Stimulated activated CD4-positive, alpha-beta T cell treated with anti-CD3 and anti-CD28 coated beads, Interleukin-1b, Interleukin-23, amount 100 ng/mL, for 1 hour (primary cell): Measurements from ENCODE around the gene NUDT5.

ENCODE experiments used
- DNase-seq, 2 donors: peaks; one replicate each; pipeline ENCODE4 v3.0.0-alpha.2; 2020; ENCODE audit warnings: low read depth in 2 of 2

The NUDT5 gene

DNA sequence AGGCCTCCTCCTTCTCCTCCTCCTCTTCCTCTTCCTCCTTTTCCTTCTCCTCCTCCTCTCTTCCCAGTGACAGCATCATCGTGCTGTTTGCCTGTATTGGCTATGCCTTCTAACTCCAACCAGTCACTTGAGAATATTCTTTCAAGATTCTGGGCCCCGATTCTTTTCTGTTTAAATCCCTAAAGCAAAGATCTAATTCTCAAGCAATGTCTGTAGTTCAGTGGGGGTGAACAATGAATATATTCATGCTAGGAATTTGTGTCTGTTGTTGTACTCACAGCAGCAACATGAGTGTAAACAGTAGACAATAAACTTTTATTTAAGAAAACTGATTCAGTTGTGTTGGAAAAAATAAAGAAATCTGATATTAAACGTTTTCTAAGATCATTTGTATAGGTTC lies 30.7 kb downstream of the NUDT5 start:
- DNase-seq = no peak

- no peak for DNase-seq
These were observed 31.6 kb downstream of the NUDT5 start for GRCh38 chr10:12164085-12164484.

- DNase-seq = no peak
These were observed 32.8 kb downstream of the NUDT5 start for GRCh38 chr10:12162927-12163326.

DNA sequence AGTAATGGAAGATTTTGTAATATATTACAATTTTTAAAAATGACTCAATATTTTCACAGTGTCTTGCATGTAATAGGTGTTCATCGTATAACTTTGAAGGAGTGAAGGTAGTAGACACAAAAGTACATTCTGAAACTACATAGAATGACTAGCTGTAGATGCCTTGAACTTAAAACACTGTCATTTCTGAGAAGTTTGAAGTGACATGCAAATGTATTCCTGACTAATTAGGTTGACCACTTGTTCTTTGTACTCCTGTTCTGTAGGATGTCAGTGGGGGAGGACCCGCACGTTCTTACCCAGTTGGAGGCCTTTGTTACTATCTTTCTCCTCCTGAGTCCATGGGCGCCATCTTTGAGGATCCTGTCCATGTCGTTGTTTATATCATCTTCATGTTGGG lies 35.0 kb downstream of the NUDT5 start:
- DNase-seq = no peak

DNA sequence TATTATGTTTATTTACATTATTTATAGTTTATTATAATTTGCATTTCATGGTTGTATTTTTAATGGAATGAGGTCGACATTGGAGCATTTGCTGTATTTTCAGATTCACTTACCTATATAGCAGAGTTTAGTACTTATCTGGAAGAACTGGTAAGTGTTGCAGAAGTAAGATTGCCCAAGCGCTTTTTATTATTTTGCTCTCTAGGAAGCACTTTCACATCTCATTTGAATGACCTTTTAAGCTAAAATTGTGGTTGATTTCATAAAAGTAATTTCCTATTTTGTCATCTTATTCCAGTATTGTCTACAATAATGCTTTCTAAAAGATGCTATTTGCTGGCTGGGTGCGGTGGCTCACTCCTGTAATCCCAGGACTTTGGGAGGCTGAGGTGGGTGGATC lies 37.6 kb downstream of the NUDT5 start:
- no peak for DNase-seq

GRCh38 chr10:12156367-12157123 lies 39.1 kb downstream of the NUDT5 start:
- no peak for DNase-seq

- DNase-seq = no peak
These were observed 41.2 kb downstream of the NUDT5 start for GRCh38 chr10:12154516-12154915.

DNA sequence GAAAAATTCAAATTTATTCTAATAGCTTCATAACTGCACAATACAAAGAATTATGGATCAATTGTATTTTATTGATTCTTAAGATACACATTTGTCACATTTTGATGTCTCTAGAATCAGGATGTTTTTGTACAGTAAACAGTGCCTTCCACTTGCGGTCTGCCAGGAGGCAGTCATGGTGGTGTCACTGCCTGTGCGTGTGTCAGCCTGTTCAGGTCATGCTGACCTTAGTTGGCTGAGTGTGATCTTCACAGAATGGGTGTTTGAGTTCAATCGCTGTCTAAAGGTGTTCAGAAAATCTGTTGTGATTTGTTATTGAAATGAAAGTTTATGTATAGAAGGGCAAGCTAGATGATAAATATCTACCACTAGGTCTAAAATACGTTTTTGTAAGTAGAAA lies 45.5 kb downstream of the NUDT5 start:
- DNase-seq = no peak

GRCh38 chr10:12144538-12144937 lies 51.2 kb downstream of the NUDT5 start:
- DNase-seq = no peak

GRCh38 chr10:12140038-12140437 lies 55.7 kb downstream of the NUDT5 start:
- no peak for DNase-seq

- DNase-seq = no peak
These were observed 60.1 kb downstream of the NUDT5 start for GRCh38 chr10:12135631-12136030.

- DNase-seq = no peak
These were observed 65.3 kb downstream of the NUDT5 start for GRCh38 chr10:12130237-12130872.

- DNase-seq = peak; percentile 98
These were observed 66.2 kb downstream of the NUDT5 start, which contains the start of gene SEC61A2 for GRCh38 chr10:12129222-12130111. TSS of gene SEC61A2 (plus strand) at chr10:12129677. CDS start at chr10:12129788, 111 bp downstream.

DNA sequence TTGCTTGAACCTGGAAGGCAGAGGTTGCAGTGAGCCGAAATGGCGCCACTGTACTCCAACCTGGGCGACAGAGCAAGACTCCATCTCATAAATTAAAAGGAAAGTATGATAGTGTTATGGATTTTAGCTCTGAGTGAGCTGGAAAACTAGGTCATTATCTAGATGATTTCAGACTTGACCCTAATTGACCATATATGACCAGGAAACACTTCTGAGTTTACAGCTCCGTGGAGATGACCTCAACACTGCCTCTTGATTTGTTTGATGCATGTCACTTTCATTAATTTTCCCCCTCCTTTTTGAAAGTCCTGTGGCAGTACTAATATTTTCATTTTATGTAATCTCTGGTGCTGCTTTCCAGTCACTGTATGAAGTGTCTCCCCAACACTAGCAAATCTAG lies 74.0 kb downstream of the NUDT5 start:
- no peak for DNase-seq
